Thyroid gland (tissue), 4 donors: ENCODE measurements around the gene EXOC6.

Experiments used
- CTCF ChIP-seq, 6 experiments: fragments of 200-600 bp in 3 of 6; fragments of 450-650 bp in 3 of 6; sonication (generic) in 3 of 6; IDR thresholded peaks; one replicate each; pipeline ENCODE4 v1.5.1; 2016 to 2019; ENCODE audit warnings: antibody characterized with exemption in 6 of 6, mild to moderate bottlenecking in 2 of 6, inconsistent platforms in 1 of 6, moderate library complexity in 1 of 6
- POLR2A ChIP-seq, 2 donors: fragments of 450-650 bp; IDR thresholded peaks; one replicate each; pipeline ENCODE4 v1.6.1; 2017; ENCODE audit warnings: antibody characterized with exemption in 2 of 2, mild to moderate bottlenecking in 2 of 2, moderate library complexity in 1 of 2

- TF ChIP-seq CTCF (IDR thresholded peaks at IDR 0.05) (peak; percentile 19 to 69 (median 46)), POLR2A (IDR thresholded peaks at IDR 0.05) (no peak)
Measured at GRCh38 chr10:92880233-92880861, 32.0 kb downstream of the EXOC6 start.
